ENCODE measurements around the gene NOBOX.

- TF ChIP-seq RAD21 (IDR thresholded peaks at IDR 0.05) (peak; percentile 91 to 92), TAF1 (conservative IDR thresholded peaks at IDR 0.05) (no peak), SP1 (IDR thresholded peaks at IDR 0.05) (no peak), CTCF (IDR thresholded peaks at IDR 0.05; ENCODE audit: low read depth, low read length, missing input control) (peak; percentile 75), ATF3 (IDR thresholded peaks at IDR 0.05) (no peak), EGR1 (IDR thresholded peaks at IDR 0.05; ENCODE audit: low read depth in 2 of 2) (no peak), RXRA (IDR thresholded peaks at IDR 0.05) (no peak), ZBTB33 (IDR thresholded peaks at IDR 0.05) (no peak), MAX (IDR thresholded peaks at IDR 0.05) (no peak)
Measured at GRCh38 chr7:144391823-144392255, 11.7 kb downstream of the NOBOX start.
